VCaP (cell line): ENCODE data around the gene PSMB7.

ENCODE experiments used
- H3K27ac ChIP-seq: fragments of 450-650 bp; 2 replicates; pipeline ENCODE4 v1.5.1; 2017
- CTCF ChIP-seq: fragments of 450-650 bp; conservative IDR thresholded peaks from 2 replicates; pipeline ENCODE4 v1.5.1; 2017; ENCODE audit warnings: mild to moderate bottlenecking, moderate library complexity

Gene PSMB7

GRCh38 chr9:124350494-124351263 is 64.6 kb downstream of the PSMB7 start:
- TF ChIP-seq CTCF, result no peak
- no peak overlapping the region for H3K27ac ChIP-seq

- no peak for TF ChIP-seq CTCF
- H3K27ac ChIP-seq, result no peak overlapping the region
Measured at GRCh38 chr9:124349675-124350493, 65.4 kb downstream of the PSMB7 start.

GRCh38 chr9:124349267-124349666 is 66.0 kb downstream of the PSMB7 start:
- TF ChIP-seq CTCF, result no peak
- no peak overlapping the region for H3K27ac ChIP-seq

- TF ChIP-seq CTCF, result no peak
- H3K27ac ChIP-seq, result no peak overlapping the region
Measured at GRCh38 chr9:124348831-124349230, 66.4 kb downstream of the PSMB7 start.

GRCh38 chr9:124348363-124348762 is 66.9 kb downstream of the PSMB7 start:
- no peak overlapping the region for H3K27ac ChIP-seq
- TF ChIP-seq CTCF, result no peak

GRCh38 chr9:124347968-124348358 is 67.3 kb downstream of the PSMB7 start:
- TF ChIP-seq CTCF, result no peak
- H3K27ac ChIP-seq, result no peak overlapping the region

GRCh38 chr9:124347206-124347967 is 67.9 kb downstream of the PSMB7 start:
- H3K27ac ChIP-seq, result no peak overlapping the region
- TF ChIP-seq CTCF, result no peak
